Measurements from ENCODE around the gene ARSJ.
"Not testable (repeated sequence)": the region's sequence is repeated elsewhere in the genome, so short reads cannot be mapped to it uniquely, and the experiment has no call there.

Gene ARSJ

DNA sequence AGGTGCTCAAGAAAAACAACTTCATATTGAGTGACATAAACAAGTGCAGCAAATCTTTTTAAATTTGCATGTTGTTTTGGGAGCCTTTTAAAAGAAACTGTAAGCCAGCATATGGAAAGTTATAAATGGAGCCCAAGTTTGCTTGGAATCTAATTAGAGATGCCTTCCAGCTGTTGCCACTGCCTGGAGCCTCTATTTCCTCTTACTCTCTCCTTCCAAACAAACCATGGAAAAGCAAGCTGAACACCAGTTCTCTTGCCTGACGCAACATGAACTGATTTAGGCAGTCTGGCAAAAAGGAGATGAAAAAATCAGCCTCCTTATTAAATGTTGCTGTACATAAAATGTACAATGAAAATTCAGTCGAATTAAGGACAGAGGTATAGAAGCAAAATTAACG, 21.5 kb downstream of the ARSJ start:
- no peak for DNase-seq (ENCODE audit: low spot score)

DNA sequence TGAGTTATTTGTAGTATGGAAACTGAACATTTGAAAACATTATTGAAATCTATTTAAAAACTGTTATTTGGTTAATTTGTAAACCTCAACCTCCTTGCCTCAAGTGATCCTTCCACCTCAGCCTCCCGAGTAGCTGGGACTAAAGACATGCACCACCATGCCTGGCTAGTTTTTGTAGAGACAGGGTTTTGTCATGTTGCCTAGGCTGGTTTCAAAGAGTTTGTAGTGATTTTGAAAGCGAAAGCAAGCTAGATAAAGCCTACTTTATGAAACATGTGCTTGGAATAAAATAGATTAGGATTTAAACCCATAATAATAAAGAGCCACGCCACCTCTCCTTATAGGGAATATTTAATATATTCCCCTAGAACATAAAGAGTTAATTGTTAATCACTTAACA, 23.5 kb downstream of the ARSJ start:
- no peak for DNase-seq (ENCODE audit: low spot score)

DNA sequence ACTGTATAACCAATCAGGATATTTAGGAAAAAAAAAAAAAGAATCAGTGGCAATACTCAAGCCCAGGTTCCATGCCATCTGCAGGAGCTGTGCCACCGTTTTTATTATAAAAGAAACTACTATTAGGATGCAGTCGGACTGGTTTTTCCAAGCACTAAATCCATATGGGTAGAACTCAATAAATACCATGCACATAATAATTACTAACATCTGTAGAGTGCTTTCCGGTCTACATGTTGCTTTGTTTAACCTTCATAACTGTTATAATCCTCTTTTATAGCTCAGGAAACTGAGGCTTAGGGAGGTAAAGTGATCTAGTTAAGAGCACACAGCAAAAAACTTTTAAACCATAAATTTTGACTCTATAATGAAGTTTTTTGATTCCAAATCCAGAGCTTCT, 24.0 kb downstream of the ARSJ start:
- DNase-seq (ENCODE audit: low spot score) = no peak

DNA sequence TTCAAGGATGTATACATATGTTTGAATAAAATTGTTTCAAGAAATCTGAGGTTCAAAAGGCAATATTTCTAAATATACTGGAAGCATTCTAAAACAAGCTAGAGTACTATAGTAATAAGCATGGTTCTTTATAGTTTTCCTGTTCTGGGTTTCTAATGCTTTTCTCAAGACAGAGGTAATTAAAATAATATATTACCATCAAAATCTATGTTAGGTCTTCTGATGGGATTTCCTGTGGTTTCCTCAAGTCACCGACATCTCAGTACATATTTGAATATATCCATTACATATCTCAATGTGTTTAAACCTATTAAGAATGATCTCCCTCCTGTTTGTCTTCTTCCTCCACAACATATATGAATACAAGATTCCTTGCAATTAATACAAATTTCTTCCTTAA, 25.6 kb downstream of the ARSJ start:
- no peak for DNase-seq (ENCODE audit: low spot score)

DNA sequence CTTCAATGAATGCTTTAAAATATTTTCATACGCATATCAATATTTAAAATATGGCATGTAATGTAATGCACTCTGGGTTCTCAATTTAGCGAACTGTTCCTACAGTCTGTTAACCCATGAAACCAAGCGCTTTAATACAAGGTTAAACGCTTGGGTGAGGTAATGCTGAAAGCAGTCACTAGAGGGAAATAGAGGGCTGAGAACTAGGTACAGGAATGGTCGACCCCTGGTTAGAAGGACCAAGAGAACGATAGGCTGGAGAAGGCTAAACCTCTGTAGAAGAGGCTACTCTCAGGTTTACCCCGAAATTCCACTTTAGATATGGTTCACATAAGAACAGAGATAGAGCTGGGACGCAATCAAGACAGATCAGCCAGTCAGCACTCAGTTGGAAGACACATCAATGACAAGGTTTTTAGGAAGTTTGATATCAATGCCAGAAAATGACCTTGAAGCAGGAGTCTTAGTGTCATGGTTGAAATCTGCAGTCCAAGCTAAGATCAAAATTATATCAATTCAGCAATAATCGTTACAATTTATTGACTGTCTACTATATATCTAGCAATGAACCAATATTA, 26.9 kb downstream of the ARSJ start:
- DNase-seq (ENCODE audit: low spot score) = peak; percentile 31

DNA sequence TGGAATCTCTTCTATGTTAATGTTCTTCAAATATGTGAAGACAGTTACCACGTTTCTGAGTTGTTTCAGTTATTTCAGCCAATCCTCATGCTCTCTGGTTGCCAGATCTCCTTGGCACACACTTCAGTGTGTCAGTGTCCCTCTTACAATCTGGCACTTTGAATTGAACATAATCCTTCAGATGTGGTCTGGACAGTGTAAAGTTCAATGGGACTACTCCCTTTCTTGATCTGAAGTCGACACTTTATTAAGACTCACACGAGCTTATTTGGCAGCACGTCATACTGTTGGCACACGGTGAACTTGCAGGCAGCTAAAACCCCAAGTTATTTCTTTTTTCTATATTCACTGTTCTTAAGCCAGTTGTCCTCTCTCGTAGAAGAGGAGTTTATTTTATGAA, 28.2 kb downstream of the ARSJ start:
- DNase-seq (ENCODE audit: low spot score) = peak; percentile 38

DNA sequence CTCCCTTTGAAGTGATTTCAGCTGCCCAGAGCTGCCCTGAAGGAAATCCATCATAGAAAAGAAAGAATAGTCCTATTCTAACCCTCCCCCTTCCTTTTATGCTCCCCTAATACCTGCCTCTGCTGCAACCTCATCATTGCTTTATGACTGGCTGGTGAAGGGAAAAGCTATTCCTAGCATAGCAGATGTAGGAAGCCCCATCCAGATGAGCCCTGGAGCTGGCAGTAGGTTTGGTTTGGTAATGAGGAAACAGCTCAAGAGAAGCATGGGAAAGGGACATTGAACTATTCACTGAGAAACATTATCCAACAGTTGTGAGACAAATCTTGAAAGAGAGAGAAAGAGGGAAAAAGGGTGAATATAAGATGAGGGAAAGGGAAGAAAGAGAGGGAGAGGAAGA, 29.2 kb downstream of the ARSJ start:
- DNase-seq (ENCODE audit: low spot score) = no peak

DNA sequence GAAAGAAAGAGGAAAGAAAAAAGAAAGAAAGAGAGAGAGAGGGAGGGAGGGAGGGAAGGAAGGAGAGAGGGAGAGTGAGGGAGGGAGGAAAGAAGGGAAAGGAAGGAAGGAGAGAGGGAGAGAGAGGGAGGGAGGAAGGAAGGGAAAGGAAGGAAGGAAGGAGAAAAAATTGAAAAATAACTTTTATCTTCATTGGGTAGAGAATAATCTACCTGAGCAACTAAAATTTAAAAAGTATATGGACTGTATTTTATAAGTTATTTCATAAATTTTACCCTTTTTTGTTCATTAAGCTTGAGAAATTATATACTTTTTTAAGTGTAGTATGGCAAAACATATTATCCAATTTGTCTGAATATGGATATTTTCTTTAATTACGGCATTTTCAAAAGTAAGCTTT, 32.0 kb downstream of the ARSJ start:
- no peak for DNase-seq (ENCODE audit: low spot score)

DNA sequence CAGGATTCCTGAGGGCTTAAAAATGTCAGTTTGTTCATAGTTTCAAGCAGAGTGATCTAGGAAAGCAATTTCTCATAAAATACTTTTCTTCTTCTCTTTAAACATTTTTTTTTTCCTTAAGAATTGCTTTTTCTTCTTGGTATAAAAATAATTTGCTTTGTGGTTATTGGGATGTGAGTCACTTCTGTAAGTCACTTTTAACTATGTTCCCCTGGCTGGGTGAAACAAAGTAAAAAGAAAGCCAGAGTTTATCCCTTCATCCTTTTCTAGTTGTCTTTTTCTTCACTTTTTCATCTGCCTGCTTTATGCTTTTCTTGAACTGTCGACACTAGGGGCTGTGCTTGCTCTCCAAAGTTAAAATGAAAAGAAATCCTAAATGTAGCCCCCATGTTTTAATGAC, 33.5 kb downstream of the ARSJ start:
- DNase-seq (ENCODE audit: low spot score) = peak; percentile 65

DNA sequence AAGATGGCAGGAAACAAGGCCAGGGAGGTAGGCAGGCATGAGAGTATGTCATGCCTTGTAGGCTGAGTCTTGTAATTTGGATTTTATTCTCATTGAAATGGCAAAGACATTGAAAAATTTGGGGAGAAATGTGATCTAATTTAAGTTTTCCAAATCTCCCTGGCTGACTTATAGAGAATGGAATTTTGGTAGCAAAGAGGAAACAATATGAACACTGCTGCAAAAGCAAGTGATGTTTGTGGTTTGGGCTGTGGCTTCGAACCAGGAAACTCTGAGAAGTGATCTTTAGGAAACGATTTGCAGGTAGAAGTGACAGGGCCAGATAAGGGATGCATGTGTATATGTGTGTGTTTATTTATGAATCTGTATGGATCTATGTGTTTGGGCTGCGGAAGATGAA, 35.6 kb downstream of the ARSJ start:
- peak; percentile 46 for DNase-seq (ENCODE audit: low spot score)

DNA sequence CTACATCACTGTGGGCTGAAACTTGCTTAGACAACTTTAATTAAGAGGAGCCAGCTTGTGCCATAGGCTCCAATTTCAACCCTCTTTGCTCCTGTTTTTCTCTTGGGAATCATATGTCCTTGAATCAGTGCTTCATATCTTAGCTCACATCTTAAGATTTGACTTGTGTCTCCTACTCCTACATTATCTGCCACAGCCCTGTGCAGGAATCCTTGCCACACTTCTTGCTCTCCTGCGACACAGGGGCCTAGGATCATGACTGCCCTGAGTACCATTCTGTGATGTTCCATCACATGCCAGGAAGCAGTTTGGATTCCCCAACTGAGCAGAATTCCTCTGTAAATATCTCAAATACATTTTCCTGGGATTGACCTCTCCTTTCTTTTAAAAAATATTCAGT, 36.4 kb downstream of the ARSJ start:
- DNase-seq (ENCODE audit: low spot score) = no peak

DNA sequence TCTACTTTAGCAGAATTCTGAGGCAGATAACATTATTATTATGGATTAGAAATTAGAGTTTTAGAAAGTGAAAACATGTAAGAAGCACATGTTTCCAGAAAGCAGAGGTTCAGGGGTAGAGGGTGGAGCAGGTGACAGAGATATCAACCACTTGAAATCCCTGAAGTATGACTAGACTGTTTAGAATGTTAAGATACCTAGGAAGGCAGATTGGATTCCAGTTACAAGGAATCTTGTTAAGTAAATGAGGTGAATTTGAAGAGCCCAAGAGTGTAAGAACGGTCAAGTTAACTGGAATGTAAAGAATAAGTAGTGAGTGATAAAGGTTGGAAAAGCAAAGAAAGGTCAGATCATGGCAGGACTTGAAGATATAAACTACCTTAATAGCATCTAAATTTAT, 37.6 kb downstream of the ARSJ start:
- DNase-seq (ENCODE audit: low spot score) = no peak

DNA sequence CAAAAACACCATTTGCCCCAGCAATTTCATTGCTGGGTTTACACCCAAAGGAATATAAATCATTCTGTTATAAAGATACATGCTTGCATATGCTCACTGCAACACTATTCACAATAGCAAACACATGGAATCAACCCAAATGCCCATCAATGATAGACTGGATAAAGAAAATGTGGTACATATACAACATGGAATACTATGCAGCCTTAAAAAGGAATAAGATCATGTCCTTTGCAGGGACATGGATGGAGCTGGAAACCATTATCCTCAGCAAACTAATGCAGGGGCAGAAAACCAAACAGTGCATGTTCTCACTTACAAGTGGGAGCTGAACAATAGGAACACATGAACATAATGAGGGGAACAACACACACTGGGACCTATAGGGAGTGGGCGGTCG, 39.3 kb downstream of the ARSJ start:
- not testable (repeated sequence) for DNase-seq (ENCODE audit: low spot score)

DNA sequence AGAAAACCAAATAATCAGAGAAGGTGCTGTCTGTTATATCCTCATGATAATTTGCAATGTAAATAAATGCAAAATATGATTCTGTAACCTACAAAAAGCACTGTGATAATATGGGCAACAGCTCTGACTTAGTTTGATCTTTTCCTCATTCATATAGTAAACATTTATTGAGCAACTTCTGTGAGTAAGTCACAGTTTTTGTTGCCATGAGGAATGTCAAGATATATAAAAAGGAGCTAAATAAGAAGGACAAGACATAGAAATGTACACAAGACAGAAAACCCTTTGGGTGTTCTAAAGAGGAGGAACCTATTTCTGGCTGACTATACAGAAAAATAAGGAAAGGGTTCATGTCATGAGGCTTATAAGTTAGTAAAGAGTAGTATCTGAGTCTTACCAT, 44.3 kb downstream of the ARSJ start:
- no peak for DNase-seq (ENCODE audit: low spot score)

DNA sequence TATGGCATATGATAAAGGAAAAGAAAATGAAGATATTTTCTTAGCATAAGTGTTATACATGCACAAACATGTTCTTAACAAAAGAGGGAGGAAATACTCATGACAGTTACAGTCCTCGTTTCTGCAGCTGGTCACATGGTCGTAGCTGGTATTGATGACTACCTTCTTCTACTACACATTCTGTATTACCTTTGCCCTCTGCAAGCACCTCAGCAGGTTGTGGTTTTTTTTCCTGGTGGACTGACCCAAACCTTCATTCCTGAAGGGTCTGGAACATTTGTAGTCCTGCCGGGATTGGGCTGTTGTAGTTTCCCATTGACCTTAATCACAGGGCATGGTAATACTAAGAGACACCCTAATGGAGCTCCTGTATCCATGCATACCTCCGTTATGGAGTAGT, 54.7 kb downstream of the ARSJ start:
- not testable (repeated sequence) for DNase-seq (ENCODE audit: low spot score)

DNA sequence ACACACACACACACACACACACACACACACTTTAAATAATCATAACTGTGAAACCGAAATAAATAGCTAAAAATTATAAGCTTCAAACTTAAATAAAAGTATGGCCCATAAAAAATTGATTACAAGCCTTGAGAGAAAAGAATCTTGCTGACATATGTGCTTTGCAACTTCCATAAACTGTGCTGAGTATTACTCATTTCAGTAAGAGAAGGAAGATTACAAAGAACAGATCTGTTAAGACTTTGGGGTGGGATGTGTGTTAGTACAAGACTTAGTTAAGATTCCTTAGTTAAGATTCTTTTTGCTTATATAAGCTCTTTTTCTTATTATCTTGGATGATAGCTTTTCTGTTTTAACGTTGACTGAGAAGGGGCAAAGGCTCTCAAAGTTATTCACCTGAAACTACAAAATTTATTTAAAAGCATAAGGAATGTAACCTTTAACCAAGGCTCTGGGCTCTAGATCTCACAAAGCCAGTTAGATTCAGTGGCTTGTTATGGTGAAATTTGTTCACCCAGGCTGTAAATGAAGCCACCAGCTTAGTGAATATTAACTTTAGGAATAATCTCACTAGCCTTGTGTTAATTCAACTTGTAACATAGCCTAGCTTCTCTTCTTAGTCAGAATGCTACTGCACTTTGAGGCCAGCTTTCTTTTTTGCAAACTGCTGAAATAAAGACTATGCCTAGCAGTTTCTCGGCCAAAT, 58.2 kb downstream of the ARSJ start:
- DNase-seq (ENCODE audit: low spot score) = peak; percentile 25

DNA sequence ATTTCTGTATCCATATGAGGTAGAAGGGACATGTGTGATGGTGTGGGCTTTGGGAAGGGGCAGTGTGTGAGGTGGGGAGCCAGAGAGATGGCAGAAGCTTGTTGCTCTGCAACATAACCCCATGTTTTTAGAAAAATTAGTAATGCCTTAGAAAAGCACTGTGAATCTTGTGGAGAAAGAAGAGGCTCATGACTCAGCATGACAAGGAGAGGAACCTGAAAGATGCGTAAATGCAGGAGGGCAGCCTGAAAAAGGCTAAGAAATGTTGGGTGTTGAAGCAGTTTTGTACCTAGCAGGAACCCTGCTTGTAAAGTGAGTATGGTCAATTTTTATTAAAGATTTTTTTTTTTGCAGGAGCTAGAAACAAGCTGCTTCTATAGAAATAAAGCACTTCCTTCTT, 59.8 kb downstream of the ARSJ start:
- no peak for DNase-seq (ENCODE audit: low spot score)

DNA sequence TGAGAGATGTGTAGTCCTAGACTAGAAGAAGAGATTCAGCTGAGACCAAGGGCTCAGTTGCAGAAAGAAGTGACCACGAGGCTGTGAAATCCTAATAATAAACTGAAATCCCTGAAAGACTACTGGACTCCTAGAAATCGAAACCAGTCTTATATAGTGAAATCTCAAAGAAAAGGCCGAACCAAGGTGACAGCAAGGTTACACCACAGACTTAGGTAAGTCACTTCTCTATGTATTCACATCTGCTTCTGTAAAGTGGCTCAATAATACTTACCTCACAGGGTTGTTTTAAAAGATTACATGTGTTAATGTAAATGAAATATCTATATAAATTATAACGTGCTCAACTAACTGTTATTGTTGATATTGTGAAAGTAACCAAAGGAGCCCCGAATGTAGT, 60.3 kb downstream of the ARSJ start:
- no peak for DNase-seq (ENCODE audit: low spot score)

DNA sequence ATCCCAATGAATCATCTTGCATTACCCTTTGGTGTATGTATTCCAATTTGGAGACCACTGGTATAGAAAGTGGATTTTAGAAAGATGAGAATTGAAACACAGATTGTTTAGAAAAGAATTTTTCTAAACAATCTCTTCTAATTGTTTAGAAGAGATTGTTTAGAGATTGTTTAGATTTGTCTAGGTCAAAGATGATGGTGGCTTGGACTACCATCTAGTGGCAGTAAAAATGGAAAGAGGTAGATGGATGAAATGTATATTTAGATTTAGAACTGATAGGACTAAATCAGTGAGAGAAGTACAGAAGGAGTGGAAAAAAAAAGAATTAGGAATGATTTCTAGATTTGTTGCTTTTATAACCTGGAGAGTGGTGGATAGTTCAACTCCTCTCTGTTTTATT, 70.6 kb downstream of the ARSJ start:
- DNase-seq (ENCODE audit: low spot score) = no peak

DNA sequence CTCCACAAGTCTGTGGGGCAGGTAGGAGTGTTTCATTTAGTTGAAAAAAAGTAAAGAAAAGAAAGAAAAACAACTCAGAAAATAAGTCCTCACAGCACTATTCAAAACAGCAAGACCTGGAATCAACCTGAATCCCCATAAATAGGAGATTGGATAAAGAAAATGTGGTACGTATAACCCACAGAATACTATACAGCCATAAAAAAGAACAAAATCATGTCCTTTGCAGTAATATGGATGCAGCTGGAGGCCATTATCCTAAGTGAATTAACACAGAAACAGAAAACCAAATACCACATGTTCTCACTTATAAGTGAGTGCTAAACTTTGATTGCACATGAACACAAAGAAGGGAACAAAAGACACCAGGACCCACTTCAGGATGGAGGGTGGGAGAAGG, 71.9 kb downstream of the ARSJ start:
- no peak for DNase-seq (ENCODE audit: low spot score)

DNA sequence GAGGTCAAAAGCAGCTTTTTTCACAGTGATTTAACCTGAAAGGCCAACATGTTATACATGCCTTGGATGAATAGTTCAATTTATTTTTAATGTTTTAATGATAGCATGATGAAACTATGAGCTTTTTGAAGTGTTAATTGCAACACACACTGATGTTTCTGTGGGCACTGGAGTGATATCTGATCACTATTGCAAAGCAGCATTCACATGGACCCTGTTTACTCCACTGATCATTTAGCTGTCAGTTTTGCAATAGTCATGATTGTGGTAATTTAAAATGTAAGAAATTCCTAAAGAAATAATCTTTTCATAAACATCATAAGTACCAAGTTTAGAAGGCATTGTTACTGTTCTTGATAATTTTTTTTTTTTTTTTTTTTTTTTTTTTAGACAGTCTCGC, 74.1 kb downstream of the ARSJ start:
- no peak for DNase-seq (ENCODE audit: low spot score)

DNA sequence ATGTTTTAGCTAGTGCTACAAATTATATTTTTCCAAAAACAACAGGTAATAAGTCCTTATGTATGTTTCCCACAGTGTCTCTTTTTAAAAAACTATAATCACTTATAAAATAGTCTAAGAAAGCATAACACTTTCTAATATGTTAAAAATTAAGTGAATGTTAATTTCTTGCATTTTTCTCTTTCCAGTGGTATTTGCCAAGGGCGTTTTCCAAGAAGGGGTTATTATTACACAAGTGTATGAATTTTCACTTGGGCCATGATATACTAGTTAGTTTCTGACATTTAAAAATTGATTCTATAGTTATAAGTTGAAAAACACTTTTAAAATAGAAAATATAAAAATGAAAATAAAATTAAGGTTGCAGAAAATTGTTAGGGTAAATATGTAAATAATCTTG, 74.6 kb downstream of the ARSJ start:
- DNase-seq (ENCODE audit: low spot score) = no peak

DNA sequence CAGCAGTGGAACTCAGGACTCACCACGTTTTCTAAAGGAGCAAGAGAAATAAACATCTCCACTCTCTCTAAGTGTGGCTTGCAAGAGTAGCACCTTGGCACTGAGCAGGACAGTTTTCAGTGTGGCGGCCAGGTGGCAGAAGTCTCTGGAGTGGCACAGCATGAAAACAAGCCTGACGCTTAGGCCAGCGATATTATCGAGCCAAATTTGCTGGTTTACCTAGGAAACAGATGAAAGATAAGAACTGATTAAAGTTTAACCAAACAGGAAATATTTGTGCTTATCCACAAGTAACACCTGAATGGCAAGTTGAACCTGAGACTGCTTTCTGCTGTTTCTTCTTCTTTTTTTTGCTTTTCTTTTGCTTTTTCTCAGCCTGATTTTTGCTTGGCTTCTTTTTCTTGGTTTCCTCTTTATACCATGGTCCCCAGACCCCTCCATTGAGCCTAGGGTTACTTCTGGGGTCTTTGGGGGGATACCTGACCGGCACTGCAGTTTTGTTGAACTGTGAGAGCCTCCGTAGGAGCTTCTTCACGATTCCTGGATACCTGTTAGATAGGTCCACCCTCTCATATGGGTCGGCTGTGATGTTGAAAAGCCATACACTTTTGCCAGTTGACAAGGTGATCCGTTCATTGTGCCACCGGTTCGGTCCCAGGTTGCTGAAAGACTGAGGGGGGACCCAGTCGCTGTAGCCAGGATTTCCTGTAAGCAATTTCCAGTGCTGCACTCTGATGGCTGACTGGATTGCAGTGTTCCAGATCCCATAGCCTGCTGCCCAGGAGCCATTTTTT, 77.3 kb downstream of the ARSJ start:
- DNase-seq (ENCODE audit: low spot score) = no peak
